Esophagus squamous epithelium (tissue), 4 donors: ENCODE results near the gene ARPIN.

Experiments
- POLR2A ChIP-seq, 4 donors: fragments of 450-650 bp; IDR thresholded peaks; one replicate each; pipeline ENCODE4 v1.6.1; 2017; ENCODE audit warnings: antibody characterized with exemption in 4 of 4, mild to moderate bottlenecking in 4 of 4, moderate library complexity in 3 of 4
- TF ChIP-seq, protein P1 (sequence below), 6 experiments: fragments of 450-650 bp in 4 of 6; fragments of 200-600 bp in 2 of 6; sonication (generic) in 2 of 6; IDR thresholded peaks; one replicate each; pipeline ENCODE4 v1.5.1; 2016 to 2019; ENCODE audit warnings: antibody characterized with exemption in 6 of 6, mild to moderate bottlenecking in 4 of 6, moderate library complexity in 4 of 6

DNA sequence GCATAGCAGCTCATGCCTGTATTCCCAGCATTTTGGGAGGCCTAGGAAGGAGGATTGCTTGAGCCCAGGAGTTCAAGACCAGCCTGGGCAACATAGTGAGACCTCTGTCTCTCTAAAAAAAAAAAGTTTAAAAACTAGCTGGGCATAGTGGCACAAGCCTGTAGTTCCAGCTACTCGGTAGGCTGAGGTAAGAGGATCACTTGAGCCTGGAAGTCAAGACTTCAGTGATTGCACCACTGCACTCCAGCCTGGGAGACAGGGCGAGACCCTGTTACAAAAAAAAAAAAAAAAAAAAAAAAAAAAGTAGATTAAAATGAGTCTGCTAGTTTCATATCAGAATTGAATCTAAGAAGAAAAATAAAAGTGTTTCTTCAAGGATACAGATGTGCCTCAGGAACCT lies 65.7 kb downstream of the ARPIN start:
- TF ChIP-seq, protein P1, sequence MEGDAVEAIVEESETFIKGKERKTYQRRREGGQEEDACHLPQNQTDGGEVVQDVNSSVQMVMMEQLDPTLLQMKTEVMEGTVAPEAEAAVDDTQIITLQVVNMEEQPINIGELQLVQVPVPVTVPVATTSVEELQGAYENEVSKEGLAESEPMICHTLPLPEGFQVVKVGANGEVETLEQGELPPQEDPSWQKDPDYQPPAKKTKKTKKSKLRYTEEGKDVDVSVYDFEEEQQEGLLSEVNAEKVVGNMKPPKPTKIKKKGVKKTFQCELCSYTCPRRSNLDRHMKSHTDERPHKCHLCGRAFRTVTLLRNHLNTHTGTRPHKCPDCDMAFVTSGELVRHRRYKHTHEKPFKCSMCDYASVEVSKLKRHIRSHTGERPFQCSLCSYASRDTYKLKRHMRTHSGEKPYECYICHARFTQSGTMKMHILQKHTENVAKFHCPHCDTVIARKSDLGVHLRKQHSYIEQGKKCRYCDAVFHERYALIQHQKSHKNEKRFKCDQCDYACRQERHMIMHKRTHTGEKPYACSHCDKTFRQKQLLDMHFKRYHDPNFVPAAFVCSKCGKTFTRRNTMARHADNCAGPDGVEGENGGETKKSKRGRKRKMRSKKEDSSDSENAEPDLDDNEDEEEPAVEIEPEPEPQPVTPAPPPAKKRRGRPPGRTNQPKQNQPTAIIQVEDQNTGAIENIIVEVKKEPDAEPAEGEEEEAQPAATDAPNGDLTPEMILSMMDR (IDR thresholded peaks at IDR 0.05), result no peak
- no peak for TF ChIP-seq POLR2A (IDR thresholded peaks at IDR 0.05)
